Neural crest cell (in vitro differentiated cells): ENCODE data around the gene ACSF3. TPM values are rescaled to one million over a fixed set of nuclear protein-coding genes. Genes with fewer than 3 reads are reported as not detected.
A peak's percentile ranks its signal among the peaks of the same experiment; 100 is the strongest.
"Not testable (repeated sequence)": the region's sequence is repeated elsewhere in the genome, so short reads cannot be mapped to it uniquely, and the experiment has no call there.

Experiments used
- DNase-seq: peaks from one replicate; pipeline ENCODE4 v3.0.0; 2021; ENCODE audit warnings: low read depth, mixed read lengths, low spot score
- H3K27ac Mint-ChIP-seq: one replicate; pipeline ENCODE4 v1.8.0; 2021; ENCODE audit warnings: mild to moderate bottlenecking, mixed read lengths; ENCODE audit not compliant: unreplicated experiment
- H3K27me3 Mint-ChIP-seq: 2 replicates; pipeline ENCODE4 v1.8.0; 2021; ENCODE audit warnings: low read depth, mild to moderate bottlenecking, mixed read lengths
- H3K36me3 Mint-ChIP-seq: 2 replicates; pipeline ENCODE4 v1.8.0; 2021; ENCODE audit warnings: low read depth, mild to moderate bottlenecking, mixed read lengths
- H3K4me1 Mint-ChIP-seq: 2 replicates; pipeline ENCODE4 v1.8.0; 2021; ENCODE audit warnings: mixed read lengths
- H3K4me3 Mint-ChIP-seq: one replicate; pipeline ENCODE4 v1.8.0; 2021; ENCODE audit warnings: mild to moderate bottlenecking, mixed read lengths
- H3K9me3 Mint-ChIP-seq: 2 replicates; pipeline ENCODE4 v1.8.0; 2021; ENCODE audit warnings: mixed read lengths
- CTCF ChIP-seq: fragments of 200-600 bp; sonication (generic); conservative IDR thresholded peaks from 2 replicates; pipeline ENCODE4 v1.5.0; 2021; ENCODE audit warnings: antibody characterized with exemption, mild to moderate bottlenecking
- total RNA-seq: library from RNA; stranded (reverse); gene quantifications from 2 replicates; pipeline ENCODE4 v1.2.1, GENCODE V29; 2021

Gene ACSF3
- total RNA-seq, 1 donor from 2014 or later = 31.0 TPM

- Mint-ChIP-seq H3K4me1 (peaks cover 4% of the 10 kb centered on the region), H3K36me3 (no peaks in the 10 kb centered on the region), H3K4me3 (peak overlapping the region; percentile 41), H3K27me3 (peaks cover 23% of the 10 kb centered on the region), H3K9me3 (no peaks in the 10 kb centered on the region), H3K27ac (no peak overlapping the region)
- TF ChIP-seq CTCF = no peak
- DNase-seq = no peak
Measured at GRCh38 chr16:89189358-89190025, 95.8 kb downstream of the ACSF3 start.

GRCh38 chr16:89190150-89190958 lies 96.7 kb downstream of the ACSF3 start:
- Mint-ChIP-seq H3K27me3 (peaks cover 21% of the 10 kb centered on the region), H3K27ac (no peak overlapping the region), H3K36me3 (no peaks in the 10 kb centered on the region), H3K9me3 (no peaks in the 10 kb centered on the region), H3K4me1 (peaks cover 4% of the 10 kb centered on the region), H3K4me3 (peak overlapping the region; percentile 57)
- no peak for TF ChIP-seq CTCF
- DNase-seq = no peak

- Mint-ChIP-seq H3K27ac (no peak overlapping the region), H3K36me3 (no peaks in the 10 kb centered on the region), H3K27me3 (peaks cover 21% of the 10 kb centered on the region), H3K4me1 (peaks cover 4% of the 10 kb centered on the region), H3K9me3 (no peaks in the 10 kb centered on the region), H3K4me3 (peak overlapping the region; percentile 57)
- no peak for TF ChIP-seq CTCF
- DNase-seq = no peak
Measured at GRCh38 chr16:89191033-89191900, 97.6 kb downstream of the ACSF3 start.

- H3K9me3 Mint-ChIP-seq = no peaks in the 10 kb centered on the region
- H3K4me3 Mint-ChIP-seq = no peak overlapping the region
- no peak for TF ChIP-seq CTCF
- DNase-seq = no peak
- H3K27ac Mint-ChIP-seq = no peak overlapping the region
- H3K27me3 Mint-ChIP-seq = peaks cover 23% of the 10 kb centered on the region
- no peaks in the 10 kb centered on the region for H3K36me3 Mint-ChIP-seq
- peaks cover 4% of the 10 kb centered on the region for H3K4me1 Mint-ChIP-seq
Measured at GRCh38 chr16:89191901-89192185, 98.2 kb downstream of the ACSF3 start.

- not testable (repeated sequence) for H3K9me3 Mint-ChIP-seq, H3K4me1 Mint-ChIP-seq, H3K4me3 Mint-ChIP-seq, H3K27ac Mint-ChIP-seq, H3K36me3 Mint-ChIP-seq
- H3K27me3 Mint-ChIP-seq = peaks cover 21% of the 10 kb centered on the region
- DNase-seq = peak; percentile 56
Measured at GRCh38 chr16:89192186-89192955, 98.7 kb downstream of the ACSF3 start.
